HG02852 (cell line): ENCODE data around the gene FAM171A1.
"Not testable (repeated sequence)": the region's sequence is repeated elsewhere in the genome, so short reads cannot be mapped to it uniquely, and the experiment has no call there.

ENCODE experiments used
- ATAC-seq: cut with Tn5 transposase; IDR thresholded peaks from one replicate; pipeline ENCODE4 v1.9.1; 2021; ENCODE audit warnings: mild to moderate bottlenecking, moderate library complexity; ENCODE audit not compliant: unreplicated experiment

The FAM171A1 gene

GRCh38 chr10:15293862-15294842 lies 76.9 kb downstream of the FAM171A1 start:
- ATAC-seq, result no peak

GRCh38 chr10:15290671-15291070 lies 80.4 kb downstream of the FAM171A1 start:
- ATAC-seq, result no peak

GRCh38 chr10:15290150-15290549 lies 80.9 kb downstream of the FAM171A1 start:
- no peak for ATAC-seq

- no peak for ATAC-seq
These were observed 90.1 kb downstream of the FAM171A1 start for GRCh38 chr10:15280974-15281373.

- ATAC-seq, result no peak
These were observed 90.6 kb downstream of the FAM171A1 start for GRCh38 chr10:15280462-15280861.

- ATAC-seq, result no peak
These were observed 91.9 kb downstream of the FAM171A1 start for GRCh38 chr10:15279236-15279635.

GRCh38 chr10:15278786-15279185 lies 92.3 kb downstream of the FAM171A1 start:
- ATAC-seq, result no peak

GRCh38 chr10:15276039-15276438 lies 95.0 kb downstream of the FAM171A1 start:
- ATAC-seq, result not testable (repeated sequence)

- ATAC-seq, result not testable (repeated sequence)
These were observed 101.3 kb downstream of the FAM171A1 start for GRCh38 chr10:15269838-15270237.

GRCh38 chr10:15267496-15267895 lies 103.6 kb downstream of the FAM171A1 start:
- no peak for ATAC-seq

- no peak for ATAC-seq
These were observed 105.0 kb downstream of the FAM171A1 start for GRCh38 chr10:15266117-15266516.

GRCh38 chr10:15265558-15265957 lies 105.5 kb downstream of the FAM171A1 start:
- ATAC-seq, result no peak

- ATAC-seq, result no peak
These were observed 106.0 kb downstream of the FAM171A1 start for GRCh38 chr10:15265056-15265455.

- no peak for ATAC-seq
These were observed 107.3 kb downstream of the FAM171A1 start for GRCh38 chr10:15263657-15264323.

- ATAC-seq, result no peak
These were observed 108.9 kb downstream of the FAM171A1 start for GRCh38 chr10:15262036-15262713.

- ATAC-seq, result no peak
These were observed 112.0 kb downstream of the FAM171A1 start for GRCh38 chr10:15259136-15259535.

GRCh38 chr10:15258255-15258654 lies 112.8 kb downstream of the FAM171A1 start:
- no peak for ATAC-seq

- ATAC-seq, result no peak
These were observed 115.1 kb downstream of the FAM171A1 start for GRCh38 chr10:15255961-15256360.

GRCh38 chr10:15254808-15255648 lies 116.1 kb downstream of the FAM171A1 start:
- ATAC-seq, result no peak
